GM19351 (cell line): ENCODE data around the gene PTPN22.

Source experiments
- ATAC-seq: cut with Tn5 transposase; IDR thresholded peaks from one replicate; pipeline ENCODE4 v1.9.1; 2021; ENCODE audit warnings: mild to moderate bottlenecking, moderate library complexity; ENCODE audit not compliant: unreplicated experiment

PTPN22 gene

DNA sequence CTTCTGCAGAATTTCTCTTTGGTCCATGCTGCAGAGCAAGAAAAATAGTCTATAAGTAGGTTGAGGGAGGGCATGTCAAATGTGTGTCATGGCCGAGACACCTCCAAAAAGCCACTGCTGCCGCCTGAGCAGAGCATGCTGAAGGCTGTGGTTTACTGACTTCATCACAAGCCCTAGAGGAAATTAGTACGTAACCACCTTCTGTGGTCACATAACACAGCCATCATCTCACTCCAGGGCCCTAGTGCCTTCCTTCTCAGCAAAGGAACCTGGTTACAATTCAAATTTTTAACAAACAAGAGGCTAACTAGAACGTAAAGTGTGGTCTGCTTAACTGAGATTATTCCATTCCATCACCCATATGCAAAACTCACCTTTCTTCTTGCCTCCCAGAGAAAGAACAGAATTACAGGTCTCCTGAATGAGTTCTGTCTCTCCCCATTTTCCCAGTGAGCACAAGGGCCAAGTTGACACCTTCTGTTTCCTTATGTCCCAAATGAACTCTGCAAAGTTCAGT, at the start of gene PTPN22:
Gene PTPN22, minus strand, starts transcription at position 116 of the 517 bp plus-strand sequence.
- peak; percentile 94 for ATAC-seq

DNA sequence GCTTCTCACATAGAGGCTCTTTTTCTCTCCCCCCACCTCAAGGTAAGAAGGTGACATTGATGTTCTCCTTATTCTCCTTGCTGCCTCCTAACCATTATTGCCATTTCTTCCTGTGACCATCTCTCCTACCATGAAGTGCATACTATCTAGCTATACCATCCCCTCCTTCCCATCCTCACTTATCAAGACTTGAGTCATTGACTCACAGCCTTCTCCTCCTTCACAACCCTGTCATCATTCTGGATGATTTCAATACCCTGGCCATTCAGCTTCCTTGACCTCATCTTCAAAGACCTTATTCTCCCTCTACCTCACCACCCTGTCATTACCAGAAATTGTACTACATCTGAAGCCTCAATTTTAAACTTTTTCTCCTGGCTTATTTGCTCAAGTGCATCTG, 46.7 kb upstream of the PTPN22 start:
- no peak for ATAC-seq

DNA sequence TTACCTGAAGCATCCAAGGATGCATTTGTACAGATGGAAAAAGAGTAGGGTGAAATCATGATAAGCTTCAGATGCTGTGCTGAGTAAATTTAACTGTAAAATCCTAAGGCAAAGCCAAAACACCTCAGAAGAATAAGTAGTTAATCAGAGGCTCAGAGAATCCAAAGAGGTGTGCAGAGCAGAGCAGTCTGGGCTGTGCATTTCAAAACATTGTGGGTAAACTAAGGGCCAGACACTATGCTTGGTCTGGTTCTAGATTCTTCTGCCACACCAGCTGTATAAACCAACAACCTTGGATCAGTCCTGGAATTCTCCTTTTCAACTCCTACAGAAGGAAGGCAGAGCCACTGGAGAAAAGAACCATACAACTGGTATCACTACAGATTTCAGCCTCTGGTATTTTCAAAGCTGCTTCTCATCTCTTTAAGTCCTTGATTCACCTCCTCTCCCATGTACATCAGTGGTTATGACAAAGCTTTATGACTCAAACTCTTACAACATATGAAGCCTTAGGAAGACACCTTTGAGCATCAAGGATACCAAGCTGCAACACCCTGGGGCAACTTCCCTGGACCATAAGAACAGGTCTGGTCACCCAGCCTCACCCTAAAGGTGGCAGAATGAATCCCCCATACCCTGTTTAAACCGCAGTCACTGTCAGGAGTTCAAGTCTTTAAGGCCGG, 46.0 kb upstream of the PTPN22 start:
- no peak for ATAC-seq

- no peak for ATAC-seq
These were observed 45.5 kb upstream of the PTPN22 start for GRCh38 chr1:113916974-113917373.

GRCh38 chr1:113913887-113914664, 42.6 kb upstream of the PTPN22 start:
- no peak for ATAC-seq

- ATAC-seq = no peak
These were observed 41.8 kb upstream of the PTPN22 start for GRCh38 chr1:113913312-113913668.

DNA sequence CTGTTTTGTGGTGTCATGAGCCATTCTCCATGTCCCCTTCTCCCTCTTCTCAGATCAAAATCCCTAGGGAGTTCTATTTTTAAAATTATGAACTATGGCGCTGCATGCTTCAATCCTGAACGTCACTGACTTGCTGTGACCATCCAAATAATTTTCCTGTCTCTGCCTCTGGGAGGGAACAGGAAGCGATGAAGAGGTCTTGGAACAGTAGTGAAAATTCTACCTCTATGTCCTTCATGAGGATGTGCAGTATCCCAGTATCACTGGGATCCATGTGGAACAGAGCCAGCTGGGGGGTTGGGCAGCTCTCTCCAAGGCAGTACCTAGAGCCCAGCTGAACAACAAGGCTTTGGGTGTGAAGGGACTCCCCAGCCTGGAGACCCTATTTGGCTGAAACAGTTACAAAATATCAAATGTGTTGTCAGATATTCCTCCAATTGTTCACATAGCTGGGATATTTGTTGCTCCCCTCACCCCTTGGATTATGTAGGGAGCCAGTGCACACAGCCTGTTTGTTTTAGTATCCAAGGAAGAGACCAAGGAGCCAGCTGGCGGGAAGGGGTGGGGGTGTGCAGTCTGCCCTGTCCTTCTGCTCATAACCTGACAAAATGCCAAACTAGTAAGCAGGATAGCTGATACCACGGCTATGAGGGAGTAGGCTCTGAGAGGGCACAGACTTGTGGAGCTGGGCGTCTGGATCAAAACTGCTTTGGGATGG, 41.2 kb upstream of the PTPN22 start:
- no peak for ATAC-seq

- no peak for ATAC-seq
These were observed 33.9 kb upstream of the PTPN22 start for GRCh38 chr1:113905435-113905861.

- ATAC-seq = peak; percentile 86
These were observed 33.3 kb upstream of the PTPN22 start, which contains the start of the genes AP4B1 and DCLRE1B for GRCh38 chr1:113904674-113905434. Gene AP4B1 (minus strand): TSS chr1:113904799. CDS start chr1:113904717, 82 bp downstream. Gene DCLRE1B (plus strand): TSS chr1:113905326. CDS start chr1:113905587, 261 bp downstream.

DNA sequence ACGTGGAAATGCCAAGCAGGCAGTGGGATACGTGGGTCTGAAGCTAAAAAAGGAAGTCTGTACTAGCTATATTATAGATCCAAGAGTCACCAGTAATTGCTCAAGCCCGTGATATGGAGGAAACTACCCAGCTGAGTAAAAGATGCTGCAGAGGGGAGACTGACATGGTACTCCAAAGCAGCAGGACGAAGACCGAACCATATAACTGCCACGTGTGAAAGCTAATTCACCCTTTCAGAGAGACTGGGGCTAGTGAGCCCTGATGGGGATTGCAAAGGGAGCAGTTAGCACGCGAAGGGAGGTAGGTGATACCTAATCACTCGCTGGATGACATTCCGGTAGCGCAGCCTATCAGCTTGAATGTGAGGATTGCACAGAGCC, 32.8 kb upstream of the PTPN22 start:
- ATAC-seq = peak; percentile 30

GRCh38 chr1:113903501-113904292, 32.2 kb upstream of the PTPN22 start:
- no peak for ATAC-seq

DNA sequence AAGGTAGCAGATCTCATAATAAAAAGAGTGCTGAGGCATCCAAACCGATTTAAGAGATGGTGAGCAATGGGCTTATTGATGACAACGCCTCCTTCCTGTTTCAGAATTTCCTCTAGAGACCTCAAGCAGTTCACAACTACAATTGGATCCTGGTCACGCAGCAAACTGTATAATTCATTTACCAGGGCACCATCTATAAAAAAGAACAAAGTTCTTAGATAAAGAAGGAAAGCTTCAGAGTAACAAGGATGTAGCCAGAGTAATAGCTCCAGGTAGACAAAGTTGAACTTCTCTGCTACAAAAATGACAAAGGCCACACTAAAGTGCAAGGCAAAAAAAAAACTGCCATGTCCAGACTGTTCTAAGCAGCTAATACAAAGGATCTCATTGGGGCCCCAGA, 29.7 kb upstream of the PTPN22 start:
- no peak for ATAC-seq

DNA sequence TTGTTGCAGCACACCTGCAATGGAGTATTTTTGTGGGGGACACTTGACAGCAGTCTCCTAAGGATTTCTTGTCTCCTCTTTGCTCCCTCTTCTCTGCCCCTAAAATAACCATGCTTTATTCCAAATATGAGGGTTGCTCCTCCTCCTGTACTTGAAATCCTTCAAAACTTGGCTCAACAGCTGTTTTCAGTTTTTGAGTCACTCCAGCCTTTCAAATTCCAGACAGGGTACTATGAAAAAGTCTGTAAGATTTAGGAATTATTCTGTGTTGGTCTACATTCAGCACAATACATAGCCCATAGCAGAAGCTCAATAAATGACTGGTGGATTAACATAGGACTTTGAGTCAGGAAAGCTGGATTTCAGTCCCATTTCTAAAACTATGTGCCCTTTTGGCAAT, 27.6 kb upstream of the PTPN22 start:
- no peak for ATAC-seq

GRCh38 chr1:113898241-113898814, 26.8 kb upstream of the PTPN22 start:
- no peak for ATAC-seq

- ATAC-seq = no peak
These were observed 24.4 kb upstream of the PTPN22 start for GRCh38 chr1:113895961-113896360.

- no peak for ATAC-seq
These were observed 23.6 kb upstream of the PTPN22 start for GRCh38 chr1:113895098-113895497.

- ATAC-seq = no peak
These were observed 21.8 kb upstream of the PTPN22 start for GRCh38 chr1:113893267-113893666.

GRCh38 chr1:113891631-113892220, 20.2 kb upstream of the PTPN22 start:
- ATAC-seq = no peak

- ATAC-seq = no peak
These were observed 19.3 kb upstream of the PTPN22 start for GRCh38 chr1:113890816-113891215.
